Measurements from ENCODE around the gene ADCY9.

The ADCY9 gene

DNA sequence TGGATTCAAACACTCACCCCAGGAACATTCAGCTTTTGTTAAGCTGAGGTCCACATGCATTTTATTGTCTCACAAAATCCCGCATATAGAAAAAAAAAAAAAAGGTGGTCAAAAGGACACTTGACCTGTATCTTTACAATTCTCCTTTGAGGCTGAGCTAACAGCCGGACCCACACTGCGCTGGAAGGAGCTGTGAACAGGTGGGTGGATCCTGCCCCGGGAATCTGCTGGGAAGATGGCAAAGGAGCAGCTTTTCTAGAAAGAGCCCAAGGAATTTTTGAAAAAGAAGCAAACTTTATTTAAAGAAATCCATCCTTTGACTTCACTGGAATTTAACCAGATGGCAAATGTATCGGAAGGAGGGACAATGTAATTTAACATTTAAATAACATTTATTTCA is 108.1 kb downstream of the ADCY9 start:
- in situ Hi-C loops (cut with HindIII; ENCODE audit: low sequenced_read_pairs): no loop called here

DNA sequence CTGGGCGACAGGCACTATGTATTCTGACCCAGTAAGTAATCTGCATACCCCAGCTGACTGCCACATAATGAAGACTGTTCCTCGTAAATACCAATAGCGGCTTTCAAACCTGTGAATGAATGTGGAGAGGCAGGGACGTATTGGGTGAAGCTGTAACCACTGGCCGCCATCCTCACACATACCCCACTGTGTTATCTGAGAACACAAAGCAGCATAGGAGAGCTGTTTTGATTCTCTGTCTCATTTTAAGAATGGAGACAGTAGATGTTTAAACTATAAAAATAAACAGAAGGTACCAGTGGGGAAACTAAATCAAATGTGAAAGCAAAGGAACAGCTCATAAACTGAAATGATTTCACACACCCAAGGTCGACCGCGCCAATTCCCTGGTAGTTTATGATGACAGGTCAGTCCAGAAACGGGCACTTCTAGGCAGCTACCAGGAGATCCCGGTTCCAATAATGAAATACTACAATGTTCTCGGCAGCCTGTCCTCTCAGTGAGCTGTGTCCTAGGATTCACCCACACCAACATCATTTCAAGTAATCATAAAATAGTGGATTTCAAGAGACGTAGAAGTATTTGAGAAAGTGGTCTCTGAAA is 109.7 kb downstream of the ADCY9 start:
- in situ Hi-C loops (cut with HindIII; ENCODE audit: low sequenced_read_pairs): no loop called here

DNA sequence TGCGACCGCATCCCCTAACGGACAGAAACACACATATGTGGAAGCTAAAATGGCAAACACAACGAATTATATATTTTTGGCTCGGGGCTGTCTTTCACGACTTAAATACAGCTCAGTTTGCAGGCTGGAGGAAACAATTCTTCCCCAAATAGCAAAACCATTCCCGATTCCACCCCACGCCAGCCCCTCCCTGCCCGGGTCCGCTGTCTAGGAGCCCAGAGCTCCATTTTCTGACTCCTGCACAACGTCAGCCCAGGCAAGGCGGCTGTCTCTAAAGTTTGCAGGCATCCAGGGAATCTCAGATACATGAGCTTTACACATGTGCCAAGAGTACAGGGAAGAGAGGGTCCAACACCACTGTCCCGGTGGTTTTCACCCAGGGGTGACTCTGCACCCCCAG is 110.5 kb downstream of the ADCY9 start:
- in situ Hi-C loops (cut with HindIII; ENCODE audit: low sequenced_read_pairs): no loop called here

DNA sequence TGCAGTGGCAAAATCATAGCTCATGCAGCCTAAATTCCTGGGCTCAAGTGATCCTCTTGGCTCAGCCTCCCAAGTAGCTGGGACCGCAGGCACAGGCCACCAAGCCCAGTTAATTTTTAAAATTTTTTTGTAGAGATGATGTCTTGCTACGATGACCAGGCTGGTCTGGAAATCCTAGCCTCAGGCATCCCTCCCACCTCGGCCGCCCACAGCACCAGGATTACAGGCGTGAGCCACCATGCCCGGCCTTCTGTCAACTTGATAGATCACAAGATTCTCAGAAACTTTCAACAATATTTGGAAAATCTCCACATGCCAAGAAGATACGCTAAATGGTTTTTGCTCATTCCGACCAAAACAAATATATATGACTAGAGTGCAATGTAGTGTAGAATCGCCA is 111.0 kb downstream of the ADCY9 start:
- in situ Hi-C loops (cut with HindIII; ENCODE audit: low sequenced_read_pairs): no loop called here

DNA sequence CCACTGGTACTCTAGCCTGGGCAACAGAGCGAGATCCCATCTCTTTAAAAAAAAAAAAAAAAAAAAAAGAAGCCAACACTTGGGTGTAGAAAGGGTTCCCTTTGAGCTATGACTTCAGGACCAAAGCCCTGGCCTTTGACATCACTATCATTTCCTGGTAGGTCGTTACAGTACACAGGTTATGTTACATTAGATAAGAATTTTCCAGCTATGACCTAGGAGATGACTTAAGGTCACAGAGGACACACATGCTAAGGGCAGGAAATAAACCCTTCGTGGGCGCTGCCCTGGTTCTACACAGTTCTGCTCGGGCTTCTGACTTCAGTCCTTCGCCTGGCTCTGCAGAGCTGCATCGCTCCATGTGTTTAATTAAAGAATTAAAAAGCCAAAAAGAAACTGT is 112.0 kb downstream of the ADCY9 start:
- in situ Hi-C loops (cut with HindIII; ENCODE audit: low sequenced_read_pairs): no loop called here

DNA sequence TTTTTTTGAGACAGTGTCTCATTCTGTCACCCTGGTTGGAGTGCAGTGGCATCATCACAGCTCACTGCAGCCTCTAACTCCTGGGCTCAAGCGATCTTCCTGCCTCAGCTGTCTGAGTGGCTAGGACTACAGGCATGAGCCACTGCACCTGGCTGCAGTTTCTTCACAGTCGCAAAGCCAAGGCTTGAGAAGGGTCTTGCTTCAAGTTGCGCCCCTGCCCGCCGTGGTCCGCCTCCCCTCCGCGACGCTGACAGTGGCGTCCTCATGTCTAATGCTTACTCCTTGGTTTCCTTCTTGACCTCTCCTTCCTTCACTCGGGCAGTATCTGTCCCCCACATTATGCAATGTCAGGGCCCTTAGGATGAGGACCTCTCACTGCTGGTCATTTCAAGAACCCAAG is 112.7 kb downstream of the ADCY9 start:
- in situ Hi-C loops (cut with HindIII; ENCODE audit: low sequenced_read_pairs): no loop called here

DNA sequence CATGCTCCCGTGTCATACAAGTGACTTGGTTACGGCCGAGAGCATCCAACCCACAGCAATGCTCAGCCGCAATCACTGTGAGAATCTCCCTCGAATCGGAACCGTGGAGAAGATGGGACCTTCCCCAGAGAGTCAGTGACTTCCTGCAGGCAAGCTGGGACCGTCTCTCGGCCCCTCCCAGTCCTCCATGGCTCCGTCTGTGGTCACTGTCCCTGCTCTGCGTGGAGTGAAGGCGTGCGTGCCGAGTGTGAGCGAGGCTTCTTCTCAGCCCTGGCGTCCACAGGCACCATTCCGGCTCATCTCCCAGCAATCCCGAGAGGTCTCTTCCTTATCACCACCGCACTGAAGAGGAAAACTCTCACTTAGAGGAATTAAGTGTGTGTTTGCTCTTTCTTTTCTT is 113.1 kb downstream of the ADCY9 start:
- in situ Hi-C loops (cut with HindIII; ENCODE audit: low sequenced_read_pairs): no loop called here

DNA sequence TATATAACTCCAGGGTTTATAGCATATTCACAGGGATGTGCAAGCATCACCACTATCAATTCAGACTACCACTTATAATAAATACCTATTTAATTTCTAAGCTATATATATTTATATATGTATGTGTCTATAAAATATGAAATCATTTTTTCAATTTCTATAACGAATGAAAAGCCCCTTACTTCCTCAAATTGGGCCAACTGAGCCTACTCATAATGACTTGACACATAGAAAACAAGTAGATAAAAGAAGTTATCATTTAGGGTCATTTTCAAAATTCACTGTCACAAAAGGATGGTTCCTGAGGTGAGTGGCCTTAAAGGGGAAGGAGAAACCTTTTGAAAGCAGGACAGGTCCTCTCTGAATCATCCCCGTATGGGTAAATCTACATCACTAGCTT is 114.1 kb downstream of the ADCY9 start:
- in situ Hi-C loops (cut with HindIII; ENCODE audit: low sequenced_read_pairs): no loop called here

DNA sequence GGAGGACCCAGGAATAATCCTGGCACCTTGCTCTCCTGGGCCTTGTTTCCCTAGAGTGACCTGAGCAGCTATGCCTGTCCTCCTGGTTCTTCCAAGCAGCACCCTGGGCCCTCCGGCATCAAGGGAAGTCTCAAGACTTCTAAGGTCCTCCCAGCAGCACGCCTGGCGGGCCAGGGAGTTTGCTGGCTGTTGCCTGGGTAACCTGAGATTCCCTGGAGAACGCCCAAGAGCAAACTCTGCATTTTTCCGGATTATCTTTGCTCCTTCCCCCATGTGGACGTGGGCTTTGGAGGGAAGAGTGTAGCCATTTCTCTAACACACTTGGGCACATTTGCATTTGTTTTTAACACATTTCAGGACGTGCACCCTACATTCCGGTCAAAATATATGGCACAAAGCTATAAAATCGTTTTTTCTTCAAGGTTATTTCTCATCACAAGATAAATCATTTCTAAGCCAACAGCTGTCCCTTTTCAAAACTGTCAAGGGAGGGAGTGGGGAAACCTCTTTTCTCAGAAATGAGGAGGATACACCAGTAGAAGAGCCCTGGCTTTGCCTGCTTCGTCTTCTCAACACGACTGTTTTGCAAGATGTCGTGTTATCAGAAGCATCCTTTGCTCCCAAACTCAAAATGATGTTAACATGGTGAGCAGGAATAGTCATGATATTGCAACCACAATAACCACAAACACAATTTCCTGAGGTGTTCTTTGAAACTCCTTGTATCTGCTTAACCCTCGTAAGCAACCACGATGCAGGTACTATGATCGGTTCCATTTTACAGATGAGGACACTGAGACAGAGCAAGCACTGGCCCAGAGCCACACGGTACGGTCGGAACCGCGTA is 116.5 kb downstream of the ADCY9 start:
- in situ Hi-C loops (cut with HindIII; ENCODE audit: low sequenced_read_pairs): no loop called here

DNA sequence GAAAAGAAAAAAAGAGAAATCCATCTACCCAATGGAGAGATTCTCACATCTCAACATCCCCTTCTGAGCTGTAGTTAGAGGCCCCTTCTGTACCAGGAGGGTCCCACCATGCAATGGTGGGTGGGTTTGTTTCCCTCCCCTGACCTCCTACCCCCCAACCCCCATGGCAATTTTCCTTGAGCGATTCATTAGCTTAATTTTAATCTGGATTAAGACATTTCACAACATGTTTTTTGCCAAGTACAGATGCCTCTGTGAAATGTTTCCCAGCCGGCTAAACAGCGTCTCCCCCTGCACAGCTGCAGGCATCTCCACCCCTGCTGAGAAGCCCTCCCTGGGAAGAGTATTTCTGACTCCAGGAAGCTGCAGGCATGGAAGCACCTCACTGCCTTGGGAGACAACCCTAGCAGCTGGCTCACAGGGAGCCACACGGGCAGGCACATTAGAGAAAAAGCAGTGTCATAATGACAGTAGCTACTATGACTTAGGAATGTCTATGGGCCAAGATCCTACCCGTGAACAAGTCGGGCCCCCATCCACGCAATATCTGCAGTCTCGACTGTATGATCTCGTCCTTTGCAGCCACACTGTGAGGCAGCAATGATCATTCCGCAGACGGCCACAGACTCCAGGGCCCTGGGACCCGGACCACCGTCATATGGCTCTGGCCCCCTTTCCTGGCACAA is 117.3 kb downstream of the ADCY9 start:
- in situ Hi-C loops (cut with HindIII; ENCODE audit: low sequenced_read_pairs): no loop called here

DNA sequence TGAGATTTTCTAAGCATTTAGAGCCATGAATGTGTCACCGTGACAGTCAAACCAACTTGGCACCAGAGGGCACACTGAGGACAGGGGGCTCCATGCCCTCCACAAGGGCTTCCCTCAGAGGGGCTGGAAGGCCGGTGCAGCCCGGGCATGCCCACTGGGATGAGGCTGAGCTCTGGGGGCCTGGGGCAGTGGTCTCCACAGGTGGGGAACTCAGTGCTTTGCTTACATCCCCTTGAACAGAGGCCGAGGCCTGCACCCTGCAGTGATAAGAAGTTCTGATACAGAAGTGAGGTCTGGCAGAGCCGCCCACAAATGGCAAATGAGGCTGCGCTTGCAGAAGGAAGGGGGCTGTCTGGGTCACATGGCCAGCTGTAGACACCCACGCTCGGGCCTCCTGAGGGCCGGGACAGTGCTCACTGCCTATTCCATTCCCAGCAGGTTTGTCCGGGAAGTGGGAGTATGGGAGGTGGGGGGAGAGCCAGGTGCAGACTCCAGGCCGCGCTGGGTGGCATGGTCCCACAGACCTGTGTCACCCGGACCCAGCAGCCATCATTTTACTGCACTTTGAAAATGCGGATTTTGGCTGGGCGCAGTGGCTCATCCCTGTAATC is 118.9 kb downstream of the ADCY9 start:
- in situ Hi-C loops (cut with HindIII; ENCODE audit: low sequenced_read_pairs): no loop called here

DNA sequence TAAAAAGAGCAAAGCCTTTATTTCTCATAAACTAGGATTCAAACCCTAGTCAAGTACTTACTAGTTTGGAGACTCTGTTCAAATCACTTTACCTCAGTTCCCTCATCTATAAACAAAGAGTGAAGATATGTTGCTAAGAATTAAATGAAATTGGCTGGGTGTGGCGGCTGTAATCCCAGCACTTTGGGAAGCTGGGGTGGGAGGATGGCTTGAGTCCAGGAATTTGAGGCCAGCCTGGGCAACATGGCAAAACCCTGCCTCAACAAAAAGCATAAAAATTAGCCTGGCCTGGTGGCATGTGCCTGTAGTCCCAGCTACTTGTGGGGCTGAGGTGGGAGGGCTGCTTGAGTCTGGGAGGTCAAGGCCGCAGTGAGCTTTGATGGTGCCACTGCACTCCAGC is 121.2 kb downstream of the ADCY9 start:
- in situ Hi-C loops (cut with HindIII; ENCODE audit: low sequenced_read_pairs): no loop called here

DNA sequence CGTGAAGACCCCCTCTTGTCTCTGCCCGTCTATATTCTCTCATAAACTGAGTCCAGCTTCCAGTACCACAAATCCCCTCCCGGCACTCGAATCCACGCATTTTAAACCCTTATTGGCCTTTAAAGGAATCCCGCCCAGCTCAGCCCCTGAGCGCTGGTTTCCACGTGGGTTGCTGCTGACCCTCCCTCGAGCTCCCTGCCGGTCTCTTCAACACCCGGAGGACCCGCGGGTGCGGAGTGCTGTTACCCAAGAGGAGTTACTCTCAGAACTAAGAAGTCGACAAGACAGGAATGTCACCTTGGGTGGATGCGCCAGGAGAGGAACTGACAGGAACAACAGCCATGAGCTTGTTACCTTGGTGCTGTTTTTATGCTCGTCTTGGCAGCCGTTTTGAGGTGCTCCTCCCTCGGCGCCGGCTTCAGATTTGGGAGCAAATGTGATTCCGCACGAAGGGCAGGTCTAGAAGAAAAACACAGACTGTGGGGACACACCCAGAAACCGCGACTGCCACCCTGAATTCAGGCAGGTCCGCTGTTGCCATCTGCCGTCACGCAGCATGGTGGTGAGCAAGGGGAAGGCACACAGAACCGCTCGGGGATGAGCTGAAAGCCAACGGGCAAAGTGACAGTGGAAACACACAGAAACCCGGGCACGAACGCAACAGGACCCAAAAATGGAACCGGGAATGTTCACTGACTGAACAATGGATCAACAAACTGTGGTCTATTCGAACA is 123.0 kb downstream of the ADCY9 start:
- in situ Hi-C loops (cut with HindIII; ENCODE audit: low sequenced_read_pairs): no loop called here

DNA sequence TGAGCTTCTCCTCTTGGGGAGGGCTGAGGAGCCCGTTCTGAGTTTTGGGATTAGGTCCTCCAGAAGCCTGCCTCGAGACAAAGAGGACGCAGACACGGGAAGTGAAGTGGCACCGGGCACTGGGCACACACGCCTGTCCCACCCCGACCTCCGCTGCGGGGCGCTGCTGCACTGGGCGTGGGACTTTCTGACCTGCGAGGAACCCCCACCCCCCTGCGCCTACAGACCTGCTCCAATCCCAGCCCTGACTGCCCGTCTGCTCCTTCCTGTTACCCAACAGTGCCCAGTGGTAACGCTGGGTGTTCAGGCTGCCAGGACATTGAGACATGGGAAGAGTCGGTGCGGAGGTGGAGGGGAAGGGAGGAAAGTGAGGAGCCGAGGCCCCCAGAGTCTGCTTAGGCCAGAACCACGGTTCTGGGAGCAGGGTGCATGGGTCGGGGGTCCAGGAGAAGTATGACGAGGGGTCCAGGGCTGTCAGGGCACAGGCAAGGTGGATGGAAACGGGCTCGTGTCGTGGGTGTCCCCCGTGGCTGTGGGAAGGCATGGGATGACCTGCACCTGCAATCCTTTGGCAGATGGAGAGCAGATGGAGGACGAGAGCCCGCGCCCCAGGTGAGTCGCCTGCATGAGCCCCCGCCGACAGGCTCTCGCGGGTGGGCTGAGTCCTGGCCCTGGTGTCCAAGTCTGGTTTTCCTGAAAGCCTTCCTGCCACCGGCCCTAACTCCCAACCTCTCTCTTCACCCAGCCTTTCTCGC is 123.8 kb downstream of the ADCY9 start:
- in situ Hi-C loops (cut with HindIII; ENCODE audit: low sequenced_read_pairs): no loop called here

DNA sequence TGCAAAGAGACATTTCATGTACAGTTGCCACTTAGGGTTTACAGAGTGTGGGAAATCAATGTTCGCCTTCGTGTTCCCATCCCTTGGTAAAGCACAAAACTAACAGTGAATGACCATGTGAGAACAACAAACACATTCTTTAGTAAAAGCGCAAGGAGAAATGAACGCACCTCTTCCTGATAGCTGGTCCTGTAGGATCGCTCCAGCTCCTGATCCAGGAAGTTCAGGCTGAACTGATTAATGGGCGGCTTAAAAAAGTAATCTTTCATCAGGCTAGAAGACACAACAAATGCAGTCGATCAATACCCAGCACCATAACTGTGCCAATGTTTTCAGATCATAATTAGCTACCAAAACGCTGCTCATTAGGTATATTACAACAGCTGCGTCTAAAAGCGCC is 127.4 kb downstream of the ADCY9 start:
- in situ Hi-C loops (cut with HindIII; ENCODE audit: low sequenced_read_pairs): no loop called here

DNA sequence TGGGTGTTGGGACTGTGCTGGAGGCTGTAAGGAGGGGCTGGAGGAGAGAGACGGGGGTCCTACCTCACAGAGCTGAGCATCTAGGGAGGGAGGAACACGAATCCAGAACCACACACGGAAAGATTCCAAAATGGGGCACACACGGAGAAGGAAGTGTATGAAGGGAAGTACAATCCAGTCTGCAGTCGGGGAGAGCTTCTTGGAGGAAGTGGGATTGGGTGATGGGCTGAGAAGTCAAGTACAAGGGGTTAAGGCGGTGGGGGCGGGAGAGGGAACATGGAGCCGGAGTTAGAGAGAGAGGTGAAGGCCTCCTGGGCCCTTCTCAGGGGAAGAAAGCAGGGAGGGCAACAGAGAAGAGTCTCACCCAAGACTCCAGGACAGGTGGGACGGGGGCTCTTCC is 128.2 kb downstream of the ADCY9 start:
- in situ Hi-C loops (cut with HindIII; ENCODE audit: low sequenced_read_pairs): no loop called here

DNA sequence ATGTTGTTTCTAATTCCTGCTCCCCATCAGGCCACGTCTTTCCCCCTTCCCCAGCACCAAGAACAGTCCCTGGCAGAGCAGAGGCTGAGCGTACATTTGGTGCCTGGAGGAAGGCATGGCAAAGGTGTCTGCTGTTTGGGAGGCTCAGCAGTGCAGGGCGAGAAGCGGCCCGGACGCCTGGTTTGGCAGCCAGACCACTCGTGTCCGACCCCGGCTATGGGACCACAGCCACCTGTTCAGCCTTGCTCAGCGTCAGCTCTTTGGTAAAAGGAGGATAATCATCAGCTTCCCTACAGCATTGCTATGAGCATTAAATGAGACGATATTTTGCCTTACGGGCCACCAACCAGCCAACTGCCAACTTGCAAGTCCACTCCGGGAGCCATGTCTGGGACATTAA is 129.0 kb downstream of the ADCY9 start:
- in situ Hi-C loops (cut with HindIII; ENCODE audit: low sequenced_read_pairs): no loop called here

DNA sequence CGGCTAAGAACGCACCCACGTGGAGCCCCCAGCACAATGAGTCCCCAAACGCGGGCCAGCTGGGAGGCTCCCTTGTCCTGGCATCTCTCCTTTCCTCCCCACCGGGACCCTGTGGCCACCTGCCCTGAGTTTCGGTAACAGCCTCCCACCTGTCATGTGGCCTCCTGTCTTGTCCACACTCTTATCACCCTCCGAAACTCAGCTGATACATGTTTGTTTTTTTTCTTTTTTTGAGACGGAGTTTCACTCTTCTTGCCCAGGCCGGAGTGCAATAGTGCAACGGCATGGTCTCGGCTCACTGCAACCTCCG is 130.1 kb downstream of the ADCY9 start:
- in situ Hi-C loops (cut with HindIII; ENCODE audit: low sequenced_read_pairs): no loop called here

DNA sequence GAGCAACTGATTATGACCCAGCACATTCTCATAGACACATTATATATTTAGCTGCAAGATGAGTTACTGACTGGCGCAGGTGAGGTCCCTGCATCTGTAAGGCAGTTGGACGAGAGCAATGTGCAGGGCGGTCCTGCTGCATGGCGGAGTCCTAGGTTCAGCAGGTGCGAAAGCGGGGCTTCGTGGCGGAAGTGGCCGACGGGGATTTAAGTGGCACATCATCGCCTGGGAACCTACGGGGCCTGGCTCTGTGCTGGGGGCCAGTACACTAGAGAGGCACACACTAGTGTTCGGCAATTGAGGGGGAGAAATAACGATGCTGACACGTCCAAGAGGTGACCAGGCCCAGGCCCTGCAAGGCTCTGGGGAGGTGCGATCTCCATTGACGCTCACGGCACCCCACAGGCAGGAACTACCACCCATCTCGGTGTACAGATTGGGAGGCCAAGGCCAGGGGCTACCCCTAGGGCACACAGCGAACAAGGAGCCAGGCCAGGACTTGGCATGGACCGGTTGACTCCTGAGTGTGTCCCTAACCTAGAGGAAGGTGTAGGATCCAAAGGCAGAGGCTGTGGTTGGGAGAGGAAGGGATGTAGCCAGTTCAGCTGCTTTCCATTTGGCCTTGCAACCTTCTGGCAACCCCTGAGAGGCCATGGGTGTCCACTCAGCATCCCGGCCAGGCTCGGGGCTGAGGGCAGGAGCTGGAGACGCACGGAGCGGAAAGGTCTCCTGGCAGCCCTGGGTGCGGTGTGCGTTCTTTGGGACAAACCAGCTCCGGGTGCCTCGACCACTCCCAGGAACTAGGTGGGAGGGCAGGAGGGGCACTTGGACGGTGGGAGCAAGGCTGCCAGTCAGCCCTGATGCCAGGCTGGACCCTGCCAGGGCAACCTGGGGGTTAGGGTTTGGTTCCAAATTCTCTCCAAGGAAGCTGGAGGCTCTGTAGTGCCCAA is 131.9 kb downstream of the ADCY9 start:
- in situ Hi-C loops (cut with HindIII; ENCODE audit: low sequenced_read_pairs): no loop called here
